Neural cell (in vitro differentiated cells): Measurements from ENCODE around the gene PRKCE. TPM values are rescaled to one million over a fixed set of nuclear protein-coding genes. Genes with fewer than 3 reads are reported as not detected.

Experiments used
- H2AFZ ChIP-seq: fragments of 200-600, 300-800 bp; sonication (generic), shearing (Covaris generic); 2 replicates; pipeline ENCODE4 v1.6.0; 2014; ENCODE audit warnings: low read depth, mild to moderate bottlenecking, antibody characterized with exemption, low read length, moderate library complexity
- H3F3A ChIP-seq: fragments of 200-600 bp; shearing (Covaris generic); 2 replicates; pipeline ENCODE4 v1.6.1; 2016; ENCODE audit warnings: mild to moderate bottlenecking, moderate library complexity, mixed read lengths, antibody characterized with exemption, low read length; ENCODE audit not compliant: insufficient read depth, poor library complexity, severe bottlenecking
- H3K27ac ChIP-seq: fragments of 200-600, 300-800 bp; sonication (generic), shearing (Covaris generic); 2 replicates; pipeline ENCODE4 v1.5.1; 2014; ENCODE audit warnings: mild to moderate bottlenecking, low read length, moderate library complexity
- H3K27me3 ChIP-seq: fragments of 300-800, 200-600 bp; sonication (generic), shearing (Covaris generic); 2 replicates; pipeline ENCODE4 v1.6.0; 2014; ENCODE audit warnings: mild to moderate bottlenecking, low read depth, low read length, moderate library complexity; ENCODE audit not compliant: insufficient read depth
- H3K36me3 ChIP-seq: fragments of 300-800, 200-600 bp; sonication (generic), shearing (Covaris generic); 2 replicates; pipeline ENCODE4 v1.5.1; 2014; ENCODE audit warnings: mild to moderate bottlenecking, antibody characterized with exemption, low read length, moderate library complexity; ENCODE audit not compliant: insufficient read depth
- H3K4me2 ChIP-seq: fragments of 300-800, 200-600 bp; sonication (generic), shearing (Covaris generic); 2 replicates; pipeline ENCODE4 v1.6.0; 2014; ENCODE audit warnings: mild to moderate bottlenecking, low read length
- H3K4me3 ChIP-seq: fragments of 300-800, 200-600 bp; sonication (generic), shearing (Covaris generic); 2 replicates; pipeline ENCODE4 v1.5.1; 2014; ENCODE audit warnings: mild to moderate bottlenecking, low read length, moderate library complexity
- H3K79me2 ChIP-seq: fragments of 200-600 bp; shearing (Covaris generic); replicated peaks from 2 replicates; pipeline ENCODE4 v1.6.0; 2014; ENCODE audit warnings: mild to moderate bottlenecking, low read length, moderate library complexity; ENCODE audit not compliant: insufficient read depth
- H3K9ac ChIP-seq: fragments of 300-800, 200-600 bp; sonication (generic), shearing (Covaris generic); 2 replicates; pipeline ENCODE4 v1.6.1; 2016; ENCODE audit warnings: mild to moderate bottlenecking, low read length, mixed read lengths
- H3K9me2 ChIP-seq: fragments of 200-600 bp; shearing (Covaris generic); 2 replicates; pipeline ENCODE4 v1.6.1; 2016; ENCODE audit warnings: mild to moderate bottlenecking, low read length, mixed read lengths; ENCODE audit not compliant: insufficient read depth
- H3K9me3 ChIP-seq: fragments of 200-600, 300-800 bp; sonication (generic), shearing (Covaris generic); 2 replicates; pipeline ENCODE4 v1.6.1; 2016; ENCODE audit warnings: mild to moderate bottlenecking, mixed run types, low read length, moderate library complexity, mixed read lengths
- H4K20me1 ChIP-seq: fragments of 200-600 bp; shearing (Covaris generic); 2 replicates; pipeline ENCODE4 v1.6.1; 2016; ENCODE audit warnings: mild to moderate bottlenecking, mixed run types; ENCODE audit not compliant: insufficient read depth
- CTCF ChIP-seq: fragments of 450-650 bp; IDR thresholded peaks from 2 replicates; pipeline ENCODE4 v1.5.1; 2014; ENCODE audit warnings: antibody characterized with exemption, mild to moderate bottlenecking, moderate library complexity; ENCODE audit not compliant: poor library complexity, severe bottlenecking
- EP300 ChIP-seq: fragments of 450-650 bp; conservative IDR thresholded peaks from 2 replicates; pipeline ENCODE4 v1.6.1; 2014; ENCODE audit warnings: antibody characterized with exemption, mild to moderate bottlenecking, moderate library complexity; ENCODE audit not compliant: poor library complexity, severe bottlenecking
- EZH2 ChIP-seq: fragments of 200-600, 300-800 bp; shearing (Covaris generic), sonication (generic); IDR thresholded peaks from 2 replicates; pipeline ENCODE4 v1.6.1; 2014; ENCODE audit warnings: antibody characterized with exemption, low read length, borderline replicate concordance, mild to moderate bottlenecking; ENCODE audit not compliant: insufficient read depth, poor library complexity, severe bottlenecking
- MXI1 ChIP-seq: fragments of 450-650 bp; conservative IDR thresholded peaks from 2 replicates; pipeline ENCODE4 v1.6.1; 2014; ENCODE audit warnings: antibody characterized with exemption, mild to moderate bottlenecking; ENCODE audit not compliant: poor library complexity, severe bottlenecking
- POLR2AphosphoS5 ChIP-seq: IDR thresholded peaks from 2 replicates; pipeline ENCODE4 v1.6.1; 2012
- RAD21 ChIP-seq: fragments of 450-650 bp; conservative IDR thresholded peaks from 2 replicates; pipeline ENCODE4 v1.6.1; 2014; ENCODE audit warnings: antibody characterized with exemption, mild to moderate bottlenecking, moderate library complexity
- REST ChIP-seq: IDR thresholded peaks from 2 replicates; pipeline ENCODE4 v1.6.1; 2012; ENCODE audit warnings: borderline replicate concordance
- SMC3 ChIP-seq: fragments of 450-650 bp; conservative IDR thresholded peaks from 2 replicates; pipeline ENCODE4 v1.6.1; 2014; ENCODE audit warnings: antibody characterized with exemption, mild to moderate bottlenecking, moderate library complexity; ENCODE audit not compliant: poor library complexity
- TAF1 ChIP-seq: IDR thresholded peaks from 2 replicates; pipeline ENCODE4 v1.6.1; 2012; ENCODE audit warnings: low read depth
- polyA plus RNA-seq: library from polyadenylated mRNA; depleted of rRNA; stranded (reverse); fragments of >200 nt; gene quantifications from 2 replicates; pipeline ENCODE4 v1.2.3, GENCODE V29; 2014

Gene PRKCE
- polyA plus RNA-seq, 1 donor from 2014 or later, result 5.4 TPM

- no peak overlapping the region for H2AFZ ChIP-seq
- H3K9me3 ChIP-seq, result no peaks in the 10 kb centered on the region
- TF ChIP-seq CTCF (no peak), REST (no peak), TAF1 (no peak), SMC3 (no peak), RAD21 (no peak), MXI1 (no peak), EZH2 (no peak), POLR2AphosphoS5 (no peak)
- no peak overlapping the region for H3K9ac ChIP-seq
- H3K4me3 ChIP-seq, result no peak overlapping the region
- no peaks in the 10 kb centered on the region for H3K9me2 ChIP-seq
- no peaks in the 10 kb centered on the region for H4K20me1 ChIP-seq
- H3K4me2 ChIP-seq, result no peak overlapping the region
- no peaks in the 10 kb centered on the region for H3K27me3 ChIP-seq
- no peaks in the 10 kb centered on the region for H3K36me3 ChIP-seq
- H3K79me2 ChIP-seq, result no peaks in the 10 kb centered on the region
- H3F3A ChIP-seq, result no peaks in the 10 kb centered on the region
- H3K27ac ChIP-seq, result no peak overlapping the region
These were observed 170.8 kb downstream of the PRKCE start for GRCh38 chr2:45822272-45822630.

- no peaks in the 10 kb centered on the region for H4K20me1 ChIP-seq
- no peaks in the 10 kb centered on the region for H3K9me3 ChIP-seq
- no peaks in the 10 kb centered on the region for H3K79me2 ChIP-seq
- no peak overlapping the region for H3K9ac ChIP-seq
- H3K27me3 ChIP-seq, result no peaks in the 10 kb centered on the region
- H3K4me3 ChIP-seq, result no peak overlapping the region
- no peak overlapping the region for H2AFZ ChIP-seq
- H3K4me2 ChIP-seq, result no peak overlapping the region
- TF ChIP-seq MXI1 (no peak), EZH2 (no peak), EP300 (no peak), RAD21 (no peak), REST (no peak), CTCF (no peak), SMC3 (no peak)
- H3K9me2 ChIP-seq, result no peaks in the 10 kb centered on the region
- H3K27ac ChIP-seq, result no peak overlapping the region
- H3K36me3 ChIP-seq, result no peaks in the 10 kb centered on the region
- H3F3A ChIP-seq, result no peaks in the 10 kb centered on the region
These were observed 172.3 kb downstream of the PRKCE start for GRCh38 chr2:45823723-45824206.
